DMS 273 treated with DMSO at 0.1 percent for 48 hours (cell line): Measurements from ENCODE around the gene PLAA.

ENCODE experiments used
- DNase-seq: peaks from one replicate; lab custom pipeline; 2025; lab: John Stamatoyannopoulos, UW

PLAA gene

DNA sequence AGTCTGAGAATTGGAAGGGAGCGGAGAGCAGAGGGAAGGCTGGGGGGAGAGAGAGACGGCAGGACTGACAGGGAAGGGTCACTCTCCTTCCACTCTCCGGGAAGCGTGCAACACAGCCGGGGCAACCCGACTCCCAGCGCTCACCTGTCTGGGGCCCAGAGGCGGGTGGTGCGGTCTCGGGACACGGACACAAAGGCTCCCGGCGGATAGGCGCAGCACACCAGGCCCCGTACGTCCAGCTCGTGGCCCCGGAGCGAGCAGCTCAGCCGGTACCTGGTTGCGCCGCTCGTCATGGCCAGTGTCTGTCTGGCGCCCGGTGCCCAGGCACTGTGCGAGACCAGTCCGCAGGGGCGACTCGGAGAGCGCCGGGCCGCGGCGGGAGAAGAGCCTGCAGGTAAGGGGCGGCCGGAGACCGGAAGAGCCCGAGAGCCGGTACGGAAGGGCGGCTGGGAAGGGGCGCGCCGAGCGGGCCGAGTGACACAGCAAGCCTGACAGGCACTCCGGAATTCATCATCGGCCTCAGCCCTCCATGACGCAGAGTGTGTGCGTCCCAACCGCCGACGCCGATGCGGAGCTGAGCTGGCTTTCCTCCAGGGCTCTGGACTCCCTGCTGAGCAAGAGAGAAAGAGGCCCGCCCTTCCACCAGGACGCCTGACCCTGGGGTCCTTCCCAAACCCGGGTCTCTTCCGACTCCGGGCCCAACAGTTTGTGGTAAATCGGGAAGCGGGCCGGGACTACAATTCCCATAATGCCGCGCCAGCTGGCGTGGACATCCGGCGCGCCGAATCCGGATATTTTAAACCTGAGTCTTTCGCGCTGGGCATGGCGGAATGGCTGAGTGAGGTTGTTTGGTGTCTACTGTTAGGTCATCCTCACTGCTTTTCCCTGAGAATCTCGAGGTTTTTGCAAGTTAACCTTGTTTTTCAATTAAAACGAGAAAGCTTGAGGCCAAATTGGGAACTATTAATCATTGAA, at the start of gene PLAA:
Gene PLAA (minus strand): TSS at position 490 of the 975 bp plus-strand sequence. CDS start 197 bp downstream, at position 293.
- peak; percentile 87 for DNase-seq

DNA sequence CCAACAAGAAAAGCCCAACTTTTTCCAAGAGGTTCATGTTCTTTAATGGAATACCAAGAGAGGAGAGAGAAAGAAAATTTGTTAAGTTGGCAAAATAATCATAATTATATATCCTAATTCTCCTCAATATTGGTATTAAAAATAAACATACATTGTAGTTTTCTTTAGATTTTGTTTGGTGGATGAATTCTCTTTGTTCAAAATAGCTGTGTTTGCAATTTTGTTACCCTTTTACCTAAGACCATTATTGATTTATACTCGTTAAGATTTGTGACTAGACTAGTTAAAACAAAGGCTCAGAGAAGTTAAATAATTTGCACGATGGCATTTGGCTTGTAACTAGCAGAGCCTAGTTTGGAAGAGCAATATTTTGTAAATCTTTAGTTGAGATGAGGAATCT, 48.8 kb upstream of the PLAA start:
- no peak for DNase-seq

DNA sequence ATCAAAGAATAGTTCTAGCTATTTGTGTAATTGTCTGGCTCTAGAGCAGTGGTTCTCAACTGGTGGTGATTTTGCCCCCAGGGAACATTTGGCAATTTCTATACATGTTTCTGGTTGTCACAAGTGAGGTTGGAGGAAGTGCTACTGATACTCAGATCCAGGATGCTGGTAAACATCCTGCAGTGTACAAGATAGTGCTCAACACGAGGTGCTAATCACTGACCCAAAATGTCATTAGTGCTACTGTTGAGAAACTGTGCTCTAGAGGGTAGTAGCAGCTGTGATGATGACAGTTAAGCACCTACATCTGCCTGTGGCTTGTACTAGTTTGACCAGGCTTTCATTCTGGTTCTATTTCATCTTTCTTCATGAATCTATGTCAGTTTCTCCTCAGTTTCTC, 36.3 kb upstream of the PLAA start:
- no peak for DNase-seq

DNA sequence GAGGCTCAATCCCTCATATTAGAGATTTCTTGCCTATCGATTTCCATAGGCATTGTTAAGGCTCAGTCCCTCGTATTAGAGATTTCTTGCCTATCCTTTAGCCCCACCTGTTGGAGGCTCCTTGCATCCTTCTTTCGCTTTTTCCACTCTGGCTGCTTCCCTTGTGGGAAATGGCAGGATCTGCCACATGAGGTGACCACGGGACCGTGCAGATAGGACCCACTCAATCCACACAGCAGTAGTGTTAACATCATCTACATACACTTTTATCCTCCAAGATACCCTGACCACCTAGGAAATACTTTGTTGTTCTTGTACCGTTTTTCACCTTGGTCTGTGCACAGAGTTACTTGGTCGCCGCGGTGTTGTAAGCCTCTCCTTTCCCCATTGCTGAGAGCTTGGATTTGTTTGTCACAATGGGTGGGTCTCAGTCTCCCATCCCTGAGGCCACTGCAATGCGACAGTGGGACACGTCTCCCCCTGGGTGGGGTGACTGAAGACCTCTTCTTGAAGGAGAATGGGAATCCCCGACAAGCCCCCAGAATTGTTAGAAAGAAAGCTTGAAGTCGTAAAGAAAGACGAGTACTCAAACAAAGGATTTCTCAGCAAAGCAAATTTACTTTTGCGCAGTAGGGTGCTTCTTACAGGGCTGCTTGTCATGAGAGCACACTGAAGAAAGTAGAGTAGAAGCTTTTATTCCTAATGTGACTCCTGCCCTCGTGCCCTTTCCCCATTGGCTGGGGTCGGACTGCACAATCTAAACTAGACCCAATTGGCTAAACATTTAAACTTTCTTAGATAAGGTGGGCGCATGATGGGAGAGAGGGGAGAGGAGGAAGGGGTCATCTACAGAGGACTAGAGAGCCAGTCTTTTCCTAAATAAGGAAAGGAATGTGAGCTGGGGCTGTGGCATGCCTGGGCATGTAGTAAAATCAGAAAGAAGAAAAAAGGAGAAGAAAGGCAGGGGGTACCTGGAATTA, 29.0 kb upstream of the PLAA start:
- no peak for DNase-seq

DNA sequence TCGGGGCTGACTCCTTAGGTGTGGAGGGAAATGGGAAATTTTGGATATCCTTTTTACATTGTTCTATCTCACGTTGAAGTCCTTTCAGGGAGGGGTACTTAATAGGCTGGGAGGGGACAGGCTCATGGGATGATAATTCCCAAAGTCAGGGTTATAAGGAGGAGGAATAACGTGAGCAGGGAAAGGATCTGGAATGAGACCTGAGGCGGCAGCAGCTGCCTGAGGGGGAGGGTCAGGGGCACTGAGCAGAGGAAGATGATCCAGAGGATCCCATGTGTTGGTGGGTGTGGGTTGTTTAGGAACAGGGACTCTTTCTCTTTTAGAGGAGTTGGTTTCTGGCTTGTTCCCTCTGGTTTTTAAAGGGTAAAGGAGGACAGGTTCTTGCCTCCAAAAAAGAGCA, 27.9 kb upstream of the PLAA start:
- no peak for DNase-seq

DNA sequence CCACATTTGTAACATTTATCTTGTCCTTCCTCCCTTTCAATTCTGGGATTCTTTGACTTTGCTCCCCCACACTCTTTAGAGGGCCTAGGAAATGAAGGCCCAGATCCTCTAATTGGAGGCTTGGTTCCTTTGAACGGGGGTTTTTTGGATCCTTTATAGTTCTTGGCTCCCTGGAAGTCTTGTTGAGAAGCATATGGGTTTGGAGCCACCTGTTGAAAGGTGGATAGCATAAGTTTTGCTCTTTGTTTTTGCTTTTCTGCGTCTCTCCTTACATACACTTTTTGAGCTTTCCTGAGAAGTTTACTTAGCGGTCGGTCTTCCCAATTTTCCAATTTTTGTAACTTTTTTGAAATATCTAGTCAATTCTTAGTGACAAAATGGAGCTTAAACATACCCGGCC, 26.9 kb upstream of the PLAA start:
- DNase-seq, result no peak

DNA sequence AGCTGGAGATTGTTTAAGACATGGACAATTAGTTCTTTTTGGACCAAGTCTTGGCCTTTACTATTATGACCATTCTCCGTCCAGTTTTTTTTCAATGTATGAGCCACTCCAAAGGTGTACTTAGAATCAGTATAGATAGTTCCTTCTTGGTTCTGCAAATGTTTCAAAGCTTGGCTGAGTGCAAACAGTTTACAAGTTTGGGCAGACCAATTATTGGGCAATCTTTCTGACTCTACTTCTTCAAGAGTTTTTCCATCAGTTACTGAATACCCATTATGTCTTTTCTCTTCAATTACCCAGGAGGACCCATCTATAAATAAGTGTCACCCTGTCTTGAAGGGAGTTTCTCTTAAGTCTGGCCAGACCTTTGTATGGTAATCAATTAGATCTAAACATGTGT, 24.7 kb upstream of the PLAA start:
- no peak for DNase-seq

DNA sequence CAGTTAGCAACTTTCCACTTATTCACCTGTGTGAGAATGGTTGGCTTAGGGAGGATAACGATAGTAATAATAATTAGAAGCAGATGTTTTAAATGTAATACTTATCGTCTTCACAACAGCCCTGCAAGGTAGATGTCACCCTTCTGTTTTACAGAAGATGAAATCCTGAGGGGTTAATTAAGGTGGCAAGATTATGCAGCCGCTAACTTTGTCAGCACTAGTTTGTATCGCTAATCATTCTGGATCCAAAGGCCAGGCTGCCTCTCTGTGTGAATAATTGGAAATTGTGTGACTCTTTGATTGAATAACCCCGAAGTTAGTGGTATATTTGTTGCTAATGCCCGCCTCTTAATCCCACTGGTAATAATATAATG, 9.8 kb upstream of the PLAA start:
- DNase-seq, result no peak

DNA sequence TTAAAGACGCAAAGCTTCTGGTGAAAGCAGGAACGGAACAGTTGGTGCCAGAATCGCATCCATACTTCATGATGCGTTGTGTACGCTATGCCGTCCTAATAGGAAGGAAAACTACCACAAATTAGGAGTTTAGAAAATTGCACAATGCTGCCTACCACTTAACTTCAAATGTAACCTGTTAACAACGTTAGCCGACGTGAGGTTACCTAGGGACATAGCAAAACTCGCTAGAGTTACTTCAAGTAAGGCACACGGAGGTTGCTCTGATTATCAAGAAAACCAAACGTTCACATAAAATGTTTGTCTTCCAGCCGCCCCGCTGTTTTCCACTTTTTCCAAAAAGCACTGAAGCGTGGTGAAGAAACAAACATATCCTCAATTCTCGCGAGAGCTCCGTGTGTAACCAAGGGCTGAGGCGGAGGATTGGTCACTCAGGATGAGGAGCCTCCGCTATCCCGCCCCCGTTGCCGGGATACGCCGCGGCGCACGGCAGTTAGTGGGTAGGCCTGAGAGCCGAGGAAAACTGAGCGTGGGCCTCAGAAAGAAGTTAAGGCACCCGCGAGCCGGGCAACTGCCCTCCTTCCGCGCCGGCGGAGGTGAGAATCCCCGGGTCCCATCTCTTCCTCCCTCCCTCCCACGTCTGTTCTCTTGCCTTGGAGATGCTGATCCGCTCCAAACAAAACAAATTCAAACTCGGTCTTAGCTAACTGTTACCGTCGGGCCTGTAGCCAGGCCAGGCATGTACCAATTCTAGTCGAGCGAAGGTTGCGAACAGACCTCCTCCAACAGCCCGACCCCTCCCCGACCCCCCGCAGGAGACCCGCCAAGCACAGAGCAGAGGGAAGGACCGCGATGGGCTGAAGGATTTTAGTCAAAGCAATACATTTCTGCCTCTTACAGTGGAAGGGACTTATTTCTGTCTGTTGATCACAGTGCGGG, 9.1 kb upstream of the PLAA start, which contains the start of gene IFT74:
Gene IFT74 (plus strand): TSS at position 492 of the 939 bp plus-strand sequence. CDS start 5,556 bp downstream, outside the sequence.
- DNase-seq, result peak; percentile 87

DNA sequence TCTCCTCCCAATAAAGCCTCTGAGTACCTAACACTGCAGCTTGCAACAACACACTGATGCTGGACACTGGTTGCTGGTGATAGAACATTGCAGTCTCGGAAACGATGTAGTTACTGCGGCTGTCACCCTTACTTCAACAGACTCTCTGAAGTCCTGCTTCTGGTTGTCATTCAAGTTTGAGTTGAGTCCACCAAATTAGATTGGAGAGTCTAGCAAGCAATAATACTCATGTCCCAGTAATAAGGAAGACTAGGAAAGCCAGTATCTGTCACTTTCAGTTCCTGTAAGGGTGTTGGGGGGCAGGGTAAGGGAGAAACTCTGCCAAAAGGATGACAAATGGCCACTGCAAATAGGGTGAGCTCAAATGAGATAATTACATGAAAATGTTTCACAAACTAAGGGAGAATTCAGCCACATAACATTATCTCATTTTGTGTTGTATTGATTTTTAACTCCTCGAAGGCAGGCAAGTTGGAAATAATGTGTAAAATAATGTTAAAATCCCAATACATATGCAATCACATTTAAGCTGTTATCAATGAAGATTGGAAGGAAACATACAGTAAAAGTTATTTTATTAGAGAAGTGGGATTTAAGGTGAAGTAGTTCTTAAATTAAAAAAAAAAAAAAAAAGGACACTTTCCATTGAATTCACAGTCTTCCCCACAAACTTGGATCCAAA, 8.3 kb upstream of the PLAA start:
- DNase-seq, result no peak

DNA sequence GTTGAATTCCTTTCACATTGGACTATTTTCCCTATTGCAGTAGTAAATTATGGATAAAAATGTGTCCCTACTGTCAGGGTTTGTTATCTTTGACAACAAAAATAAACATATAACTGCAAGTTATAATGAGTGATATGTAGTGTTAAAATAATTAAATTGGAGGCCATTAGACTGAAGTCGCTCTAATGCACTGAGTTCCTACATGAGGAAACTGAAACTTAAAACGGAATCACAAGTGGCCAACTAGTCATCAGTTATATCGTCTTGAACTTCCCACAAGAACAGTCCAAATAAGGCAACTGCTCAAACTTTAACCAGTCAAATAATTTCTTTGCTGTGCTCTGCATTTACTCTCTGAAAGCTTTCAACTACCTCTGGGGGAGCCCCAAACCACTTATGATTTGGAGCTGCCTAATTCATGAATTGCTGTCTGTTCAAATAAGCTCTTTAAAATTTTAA, 7.0 kb upstream of the PLAA start:
- no peak for DNase-seq

DNA sequence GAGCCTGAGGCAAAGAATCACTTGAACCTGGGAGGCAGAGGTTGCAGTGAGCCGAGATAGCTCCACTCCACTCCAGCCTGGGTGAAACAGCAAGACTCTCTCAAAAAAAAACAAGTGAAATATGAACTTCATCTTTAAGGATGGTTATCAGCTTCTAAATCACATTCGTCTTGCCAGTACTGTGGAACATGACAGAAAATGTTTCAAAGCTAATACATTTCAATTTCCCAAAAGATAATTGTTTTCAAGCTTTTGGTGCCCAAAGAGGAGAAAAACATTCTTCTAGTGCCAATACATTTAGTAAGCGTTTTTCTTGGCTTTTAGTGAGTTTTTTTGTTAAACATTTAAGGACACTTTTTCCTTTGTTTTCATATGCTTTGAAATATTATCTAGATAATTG, 4.8 kb upstream of the PLAA start:
- DNase-seq, result no peak

DNA sequence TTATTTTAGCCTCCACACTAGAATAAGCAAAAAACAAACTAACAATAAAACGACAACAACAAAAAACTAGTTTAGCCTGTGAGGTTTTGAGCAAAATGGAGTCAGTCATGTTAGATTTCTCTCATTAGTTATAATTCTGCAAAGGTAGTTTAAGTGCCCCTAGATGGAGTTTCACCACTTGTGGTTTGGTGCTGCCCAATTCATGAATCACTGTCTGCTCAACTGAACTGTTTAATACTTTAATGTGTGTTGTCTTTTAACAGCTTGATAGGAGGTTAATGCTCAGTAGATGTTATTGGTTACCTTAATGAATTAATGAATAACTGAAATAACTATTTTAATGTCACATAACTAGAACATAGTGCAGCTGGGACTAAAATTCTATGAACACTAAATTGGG, 3.5 kb upstream of the PLAA start:
- no peak for DNase-seq

DNA sequence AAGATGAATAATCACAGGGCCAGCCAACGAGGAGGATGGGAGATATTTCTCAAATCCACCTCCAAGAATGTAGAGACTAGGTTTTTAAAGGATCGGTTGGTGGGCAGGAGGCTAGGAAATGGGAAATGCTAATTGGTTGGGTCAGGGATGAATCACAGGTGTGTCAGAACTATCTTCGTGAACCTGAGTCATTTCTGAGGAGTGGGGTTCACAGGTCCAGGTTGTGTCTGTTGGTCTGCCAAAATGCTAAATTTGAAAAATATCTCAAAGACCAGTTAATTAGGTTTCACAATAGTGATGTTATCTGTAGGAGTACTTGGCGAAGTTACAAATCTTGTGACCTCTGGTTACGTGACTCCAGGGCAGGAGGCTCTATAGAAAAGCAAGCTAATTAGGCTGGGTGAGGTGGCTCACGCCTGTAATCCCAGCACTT, 2.6 kb upstream of the PLAA start:
- DNase-seq, result no peak

DNA sequence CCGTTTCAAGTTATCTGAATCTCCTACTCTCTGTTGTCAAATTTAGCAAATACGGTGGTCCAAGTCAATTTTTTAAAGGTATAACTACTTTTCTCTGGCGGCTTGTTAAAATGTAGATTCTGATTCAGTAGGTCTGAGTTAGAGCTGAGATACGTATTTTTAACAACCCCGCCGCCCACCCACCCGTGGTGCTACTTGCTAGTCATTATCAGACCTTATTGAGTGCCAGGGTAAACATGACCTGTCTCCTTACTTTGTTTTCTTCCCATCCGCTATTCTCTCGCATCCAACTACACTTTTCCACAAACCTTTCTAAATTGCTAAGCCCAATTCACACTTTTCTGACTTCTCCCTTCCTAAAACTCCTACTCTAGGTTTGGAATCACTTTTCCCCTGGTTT, 694 bp upstream of the PLAA start:
- no peak for DNase-seq

DNA sequence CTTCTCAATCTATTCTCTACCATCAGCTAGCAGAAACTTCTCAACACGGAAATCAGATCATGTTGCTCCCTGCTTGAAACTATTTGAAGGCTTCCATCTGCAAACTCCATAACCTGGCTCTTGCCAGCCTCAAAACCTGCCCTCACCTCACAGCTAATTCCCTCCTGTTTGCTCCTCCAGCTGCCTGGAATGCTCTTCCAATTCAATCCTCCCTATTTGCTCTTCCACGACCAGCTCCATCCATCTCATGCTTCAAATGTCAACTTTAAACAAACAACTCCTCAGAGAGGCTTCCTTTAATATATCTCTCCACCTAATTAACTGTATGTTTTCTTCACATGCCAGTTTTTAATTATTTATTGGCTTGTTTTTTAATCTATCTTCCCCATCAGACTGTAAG, 1.5 kb downstream of the PLAA start:
- DNase-seq, result no peak

DNA sequence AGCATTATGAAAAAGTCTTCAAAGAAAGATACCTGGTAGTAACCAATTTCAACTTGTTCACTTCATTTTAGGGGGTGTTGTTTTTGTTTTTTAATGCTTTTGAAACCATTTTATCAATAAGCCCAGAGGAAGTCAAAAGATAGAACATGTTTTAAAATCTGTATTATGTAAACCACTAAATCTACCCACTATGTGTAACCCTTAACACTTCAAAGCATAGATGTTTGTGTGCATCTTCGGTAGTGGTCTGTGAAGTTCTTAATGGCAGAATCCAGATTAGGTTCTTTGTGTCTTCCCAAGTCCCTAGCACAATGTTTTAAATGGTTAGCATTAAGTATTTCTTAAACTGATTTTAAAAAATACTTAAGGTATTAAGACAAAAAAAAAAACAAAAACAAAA, 6.3 kb downstream of the PLAA start:
- no peak for DNase-seq

DNA sequence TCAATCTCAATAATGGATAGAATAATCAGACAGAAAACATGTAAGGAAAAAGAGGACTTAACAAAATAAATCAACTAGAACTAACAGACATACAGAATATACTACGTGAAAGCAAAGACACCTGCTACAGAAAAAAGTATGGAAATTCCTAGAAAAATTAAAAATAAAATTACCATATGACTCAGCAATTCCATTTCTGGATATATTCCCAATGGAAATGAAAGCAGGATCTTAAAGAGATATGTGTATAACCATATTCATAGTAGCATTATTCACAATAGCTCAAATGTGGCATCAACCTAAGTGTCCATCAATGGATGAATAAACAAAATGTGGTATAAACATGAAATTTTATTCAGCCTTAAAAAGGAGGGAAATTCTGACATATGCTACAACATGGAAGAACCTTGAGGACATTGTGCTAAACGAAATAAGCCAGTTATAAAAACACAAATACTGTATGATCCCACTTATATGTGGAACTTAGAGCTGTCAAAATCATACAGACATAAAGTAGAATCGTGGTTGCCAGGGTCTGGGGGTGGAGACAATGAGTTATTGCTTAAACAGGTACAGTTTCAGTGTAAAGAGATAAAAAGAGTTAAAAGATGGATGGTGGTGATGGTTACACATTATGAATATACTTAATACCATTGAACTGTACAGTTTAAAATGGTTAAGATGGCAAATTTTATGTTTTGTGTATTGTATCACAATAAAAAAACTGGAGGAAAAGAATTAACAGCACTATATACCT, 6.9 kb downstream of the PLAA start:
- no peak for DNase-seq

DNA sequence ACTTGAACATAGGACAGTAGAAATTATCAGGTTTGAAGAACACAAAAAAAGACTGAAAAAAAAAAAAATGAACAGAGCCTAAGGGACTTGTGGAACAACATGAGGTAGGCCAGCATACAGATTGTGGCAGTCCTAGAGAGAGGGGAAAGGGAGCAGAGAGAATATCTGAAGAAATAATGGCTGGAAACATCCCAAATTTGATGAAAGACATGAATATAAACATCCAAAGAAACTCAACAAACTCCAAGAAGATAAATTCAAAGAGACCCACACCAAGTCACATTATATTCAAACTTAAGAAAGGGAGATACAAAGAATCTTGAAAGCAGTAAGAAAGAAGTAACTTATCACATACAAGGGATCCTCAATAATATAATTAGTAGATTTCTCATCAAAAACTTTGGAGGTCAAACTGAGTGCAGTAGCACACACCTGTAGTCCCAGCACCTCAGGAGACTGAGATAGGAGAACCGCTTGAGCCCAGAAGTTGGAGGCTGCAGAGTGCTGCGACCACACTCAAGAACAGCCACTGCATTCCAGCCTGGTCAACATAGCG, 9.1 kb downstream of the PLAA start:
- no peak for DNase-seq

DNA sequence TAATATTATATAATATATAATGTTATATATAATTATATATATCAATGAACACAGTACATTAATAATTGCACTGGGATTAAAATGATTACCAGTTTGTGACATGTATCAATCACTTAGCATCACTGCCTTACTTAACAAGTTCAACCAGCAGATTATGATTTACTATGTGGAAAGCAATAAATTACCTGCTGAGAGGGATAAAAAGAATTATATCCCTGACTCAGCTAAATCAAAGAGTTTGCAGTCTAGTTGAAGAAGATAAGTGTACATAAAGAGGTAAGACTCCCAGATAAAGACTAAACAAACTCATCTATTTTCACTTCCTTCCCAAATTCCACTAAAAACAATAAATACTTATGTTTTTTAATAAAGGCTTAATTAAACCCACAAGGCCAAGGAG, 11.2 kb downstream of the PLAA start:
- no peak for DNase-seq
